GM19372 (cell line): ENCODE results near the gene MRPS9.

Experiments used
- ATAC-seq: cut with Tn5 transposase; IDR thresholded peaks from one replicate; pipeline ENCODE4 v1.9.1; 2021; ENCODE audit warnings: mild to moderate bottlenecking, low read depth, moderate library complexity; ENCODE audit not compliant: unreplicated experiment

Gene MRPS9

DNA sequence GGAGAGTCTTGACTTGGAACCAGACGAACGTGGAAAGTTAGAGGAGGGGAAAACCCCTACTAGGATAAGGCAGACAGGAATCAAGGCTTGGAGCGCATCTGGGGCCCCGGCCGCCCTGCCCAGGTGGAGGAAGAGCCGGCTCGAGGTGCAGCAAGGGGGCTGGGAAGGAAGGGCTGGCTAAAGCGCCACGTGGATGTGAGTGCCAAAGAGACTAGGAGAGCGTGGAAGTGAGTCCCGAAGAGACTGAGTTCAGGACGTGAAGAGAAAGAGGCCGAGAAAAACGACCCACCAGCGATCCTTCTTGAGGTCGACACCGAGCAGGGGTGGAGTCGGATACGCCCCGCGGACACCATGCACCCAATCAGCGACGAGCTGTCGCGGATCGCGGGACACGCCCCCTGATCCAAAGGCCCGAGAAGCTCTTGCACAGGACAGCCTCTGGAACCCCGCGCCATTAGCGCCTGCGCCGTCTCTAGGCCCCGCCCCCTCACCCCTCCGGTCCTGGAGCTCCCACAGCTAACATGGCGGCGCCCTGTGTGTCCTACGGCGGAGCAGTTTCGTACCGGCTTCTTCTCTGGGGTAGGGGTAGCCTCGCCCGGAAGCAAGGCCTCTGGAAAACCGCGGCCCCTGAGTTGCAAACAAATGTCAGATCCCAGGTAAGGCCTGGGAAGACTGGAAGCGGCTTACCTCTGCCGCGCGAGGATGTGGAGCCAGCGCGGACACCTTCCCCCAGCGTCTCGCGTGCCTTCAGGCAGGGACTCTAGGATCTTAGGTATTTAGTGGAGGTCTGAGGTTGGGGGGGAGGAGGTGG is at the start of gene MRPS9:
TSS of gene MRPS9 (plus strand) at position 498 of the 811 bp plus-strand sequence. CDS start at position 522, 24 bp downstream.
- peak; percentile 99 for ATAC-seq

- no peak for ATAC-seq
These were observed 32.5 kb upstream of the MRPS9 start for GRCh38 chr2:105005181-105005951.

- ATAC-seq: no peak
These were observed 30.5 kb upstream of the MRPS9 start for GRCh38 chr2:105007367-105007766.

GRCh38 chr2:105032476-105032875 is 5.4 kb upstream of the MRPS9 start:
- no peak for ATAC-seq

- no peak for ATAC-seq
These were observed 3.7 kb upstream of the MRPS9 start for GRCh38 chr2:105034170-105034569.

DNA sequence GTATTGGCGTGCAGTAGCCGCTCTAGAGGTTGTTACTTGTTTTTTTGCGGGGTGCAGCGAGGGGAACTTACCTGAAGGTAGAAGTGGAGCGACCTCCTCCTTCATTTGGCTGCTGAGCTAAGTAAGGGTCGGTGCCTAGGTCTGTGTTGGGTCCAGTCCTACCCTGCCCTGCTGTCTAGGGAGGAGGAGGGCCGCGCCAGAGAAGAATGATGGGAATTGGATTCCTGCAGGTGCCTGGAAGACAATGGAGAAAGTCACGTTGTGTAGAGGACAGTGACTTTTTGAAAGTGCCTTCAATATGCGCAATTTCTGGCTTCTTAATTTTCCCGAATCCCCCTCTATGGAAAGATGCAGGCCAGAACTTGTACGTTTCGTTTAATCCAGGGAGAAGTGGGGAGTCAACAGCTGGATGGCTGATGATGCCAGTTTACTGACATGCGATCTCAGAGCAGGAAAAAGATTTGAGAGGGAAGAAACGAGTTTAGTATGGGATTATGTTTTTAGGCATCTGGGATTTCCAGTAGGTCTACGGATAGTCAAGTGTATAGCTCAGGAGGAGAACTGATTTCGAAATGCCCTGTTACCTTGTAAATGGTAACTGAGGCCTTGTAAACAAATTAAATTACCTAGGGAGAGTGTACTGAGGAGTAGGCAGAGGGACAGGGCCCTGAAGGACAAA is 653 bp downstream of the MRPS9 start:
- ATAC-seq: peak; percentile 7

- ATAC-seq: no peak
These were observed 1.7 kb downstream of the MRPS9 start for GRCh38 chr2:105039559-105039958.

DNA sequence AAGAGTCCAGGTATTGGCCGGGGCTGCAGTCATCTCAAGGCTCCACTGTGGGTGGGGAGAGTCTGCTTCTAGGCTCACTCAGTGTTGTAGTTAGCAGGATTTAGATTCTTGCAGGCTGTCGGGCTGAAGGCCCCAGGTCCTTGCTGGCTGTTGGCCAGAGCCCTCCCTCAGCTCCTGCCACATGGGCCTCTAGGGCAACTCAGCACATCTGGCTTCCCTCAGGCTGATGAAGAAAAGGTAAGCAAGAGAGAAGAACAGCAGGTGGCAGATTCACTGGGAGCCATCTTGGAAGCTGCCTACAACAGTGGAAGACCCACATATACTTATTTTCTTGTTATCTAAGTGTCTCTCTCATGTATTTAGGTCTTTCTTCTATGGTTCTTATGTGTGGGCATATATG is 4.3 kb downstream of the MRPS9 start:
- no peak for ATAC-seq

GRCh38 chr2:105052773-105053172 is 14.9 kb downstream of the MRPS9 start:
- ATAC-seq: no peak

GRCh38 chr2:105055613-105056012 is 17.7 kb downstream of the MRPS9 start:
- no peak for ATAC-seq

DNA sequence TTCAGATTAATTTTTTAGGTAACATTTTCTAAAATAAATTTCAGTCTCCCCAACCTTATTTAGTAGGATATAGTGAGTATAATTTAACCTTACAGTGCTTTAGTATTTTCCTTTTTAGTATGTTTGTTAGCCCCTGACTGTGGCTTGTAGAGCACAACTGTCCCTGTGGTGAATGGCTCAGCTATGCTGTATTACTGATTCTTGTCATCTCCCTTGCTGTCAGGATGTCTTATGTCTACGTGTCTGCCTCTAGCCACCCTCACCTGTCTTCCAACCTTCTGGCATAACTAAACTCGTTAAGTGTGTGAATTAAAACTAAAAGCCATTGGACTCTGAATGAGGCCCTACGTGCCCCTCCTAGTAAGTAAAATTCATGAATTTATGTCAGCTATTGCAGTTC is 18.4 kb downstream of the MRPS9 start:
- ATAC-seq: no peak

DNA sequence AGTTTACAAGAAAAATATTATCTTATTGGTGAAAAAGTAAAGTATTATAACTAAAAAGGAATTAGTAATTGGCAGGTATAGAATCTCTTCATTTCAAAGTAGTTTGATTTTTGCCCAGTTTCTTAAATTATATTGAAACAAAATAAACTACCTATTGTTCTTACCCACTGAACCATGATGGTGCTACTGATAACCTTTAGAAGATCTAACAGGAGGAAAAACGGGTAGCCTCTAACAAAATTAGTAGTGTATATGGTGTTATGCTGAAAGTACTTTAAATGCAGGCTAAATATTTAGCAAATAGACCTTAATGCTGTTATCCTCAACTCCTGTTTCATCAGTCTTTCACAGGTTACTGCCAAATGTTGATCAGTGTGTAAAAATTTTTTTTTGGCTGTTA is 19.1 kb downstream of the MRPS9 start:
- no peak for ATAC-seq

GRCh38 chr2:105061560-105061959 is 23.7 kb downstream of the MRPS9 start:
- no peak for ATAC-seq

DNA sequence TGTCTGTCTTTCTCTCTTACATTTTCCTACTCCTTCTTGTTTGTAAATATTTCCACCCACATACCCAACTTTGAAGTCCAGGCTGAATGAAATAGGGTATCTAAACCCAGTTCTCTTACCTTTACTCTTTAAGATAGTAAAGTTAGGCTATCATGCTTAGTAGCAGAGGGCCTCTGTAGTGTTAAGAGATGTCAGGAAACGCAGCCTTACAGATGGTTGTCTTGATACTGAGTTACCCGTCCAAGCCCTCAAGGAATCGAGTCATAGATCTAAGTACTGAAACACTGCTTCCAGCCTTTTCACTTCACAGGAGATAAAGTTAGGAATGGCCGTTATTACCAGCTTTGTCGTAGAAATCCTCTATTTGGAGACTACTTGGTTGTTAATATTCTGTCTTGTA is 24.3 kb downstream of the MRPS9 start:
- ATAC-seq: no peak

DNA sequence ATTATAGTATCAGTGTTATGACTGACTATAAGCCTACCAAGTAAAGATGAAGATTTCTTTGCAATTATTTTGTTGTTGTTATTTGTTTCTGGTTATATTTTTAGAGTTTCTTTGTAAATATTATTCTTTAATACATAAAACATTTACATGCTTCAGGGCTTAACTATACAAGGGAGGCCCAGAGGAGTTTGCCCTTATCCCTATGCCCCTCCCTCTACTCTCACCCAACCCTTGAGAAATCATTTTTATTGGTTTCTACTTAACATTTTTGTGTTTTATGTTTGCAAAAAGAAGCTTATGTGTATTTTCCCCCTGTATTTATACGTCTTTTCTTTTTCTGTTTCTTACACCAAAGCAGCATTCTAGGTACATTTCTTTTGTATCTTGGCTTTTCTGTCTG is 30.5 kb downstream of the MRPS9 start:
- no peak for ATAC-seq

- ATAC-seq: no peak
These were observed 31.0 kb downstream of the MRPS9 start for GRCh38 chr2:105068875-105069274.

DNA sequence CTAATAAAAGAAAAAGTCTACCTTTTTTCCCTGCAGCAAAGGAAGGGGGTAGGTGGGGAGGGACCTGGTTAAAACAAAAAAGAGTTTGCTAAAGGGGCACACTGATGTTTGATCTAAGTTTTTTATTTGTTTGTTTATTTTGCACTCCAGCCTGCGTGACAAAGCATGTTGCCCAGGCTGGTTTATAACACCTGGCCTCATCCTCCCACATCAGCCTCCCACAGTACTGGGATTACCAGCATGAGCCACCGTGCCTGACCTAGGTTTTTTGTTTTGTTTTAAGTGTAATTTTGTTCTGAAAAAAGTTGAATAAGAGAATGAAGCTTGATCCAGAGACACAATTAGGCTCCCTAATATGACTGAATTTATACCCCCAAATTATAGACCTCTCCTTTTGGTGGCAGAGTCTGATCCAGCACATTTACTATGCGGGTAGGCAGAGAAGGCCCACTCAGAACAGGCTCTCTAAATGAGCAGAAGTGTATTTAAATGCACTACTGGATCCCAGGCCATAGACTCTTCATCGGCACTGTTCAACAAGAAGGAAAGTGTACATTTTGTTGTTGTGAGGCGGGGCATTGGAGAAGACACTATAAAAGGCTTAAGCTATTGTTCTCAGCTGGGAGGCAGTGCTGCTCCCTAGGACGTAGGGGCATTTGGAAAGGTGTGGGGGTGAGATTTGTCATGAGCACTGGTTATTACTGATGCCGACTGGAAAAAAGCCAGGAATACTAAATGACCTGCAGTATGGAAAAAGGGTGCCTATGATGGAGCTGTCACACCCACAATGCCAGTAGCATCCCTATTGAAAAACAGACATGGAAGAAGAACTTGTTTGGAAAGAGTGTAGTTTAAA is 32.4 kb downstream of the MRPS9 start:
- no peak for ATAC-seq

DNA sequence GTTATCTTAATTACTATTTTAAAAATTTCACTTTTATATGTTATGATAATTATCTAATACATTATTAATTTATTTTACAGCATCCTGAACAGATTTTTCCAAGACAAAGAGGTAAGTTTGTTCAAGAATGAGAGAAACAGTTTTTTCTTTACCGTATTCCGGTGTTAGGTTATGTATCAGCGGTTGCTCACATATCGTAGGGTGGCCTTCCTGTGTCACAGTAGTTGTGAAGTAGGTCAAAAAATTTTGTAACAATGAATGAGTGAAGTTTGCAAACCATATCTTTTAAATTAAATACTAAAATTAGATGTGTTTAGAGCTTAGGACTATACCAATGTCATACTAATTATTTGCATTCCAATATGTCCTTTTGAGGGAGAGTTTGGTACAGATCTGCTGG is 33.5 kb downstream of the MRPS9 start:
- no peak for ATAC-seq

- no peak for ATAC-seq
These were observed 34.2 kb downstream of the MRPS9 start for GRCh38 chr2:105072039-105072438.

DNA sequence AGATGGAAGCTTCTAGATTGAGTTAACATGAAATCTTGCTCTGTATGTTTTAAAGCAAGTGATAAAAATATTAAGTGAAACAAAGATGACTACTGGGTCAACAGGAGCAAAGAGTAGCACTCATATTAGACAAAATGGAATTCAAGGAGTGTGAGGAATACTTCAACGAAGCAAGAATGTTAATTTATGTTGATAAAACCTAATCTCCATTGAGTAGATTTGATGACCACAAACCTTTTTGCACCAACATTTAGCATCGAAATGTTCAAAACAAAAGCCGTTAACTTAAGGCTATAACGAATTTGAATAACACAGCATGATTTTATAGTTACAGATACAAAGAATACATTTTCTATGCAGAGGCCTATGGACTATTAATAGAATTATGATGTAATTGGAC is 35.7 kb downstream of the MRPS9 start:
- no peak for ATAC-seq
